Stomach (tissue), 9 donors: Measurements from ENCODE around the gene DHRS1. TPM values are rescaled to one million over a fixed set of nuclear protein-coding genes. Genes with fewer than 3 reads are reported as not detected.

Experiments used
- DNase-seq, 2 donors: peaks; one replicate each; pipeline versions ENCODE4 v3.0.0 to v3.0.0-alpha.2; 2013 to 2019
- H3K27ac ChIP-seq, 5 donors: fragments of 200-600 bp in 4 of 5; sonication (generic) in 4 of 5; one replicate each; pipeline ENCODE4 v1.5.1; 2013 to 2019; ENCODE audit warnings: mild to moderate bottlenecking in 1 of 5, moderate library complexity in 1 of 5
- H3K27me3 ChIP-seq, 3 donors: fragments of 200-600 bp; sonication (generic); one replicate each; pipeline ENCODE4 v1.5.1; 2017 to 2019; ENCODE audit warnings: mixed run types in 1 of 3
- H3K36me3 ChIP-seq, 4 donors: fragments of 200-600 bp; sonication (generic); 1 replicate in 3 of 4; 2 replicates in 1 of 4; pipeline ENCODE4 v1.5.1; 2016 to 2019
- H3K4me1 ChIP-seq, 4 donors: fragments of 200-600 bp; sonication (generic); one replicate each; pipeline ENCODE4 v1.5.1; 2016 to 2019
- H3K4me3 ChIP-seq, 4 donors: fragments of 200-600 bp; sonication (generic) in 3 of 4; one replicate each; pipeline ENCODE4 v1.5.1; 2016 to 2019; ENCODE audit warnings: mild to moderate bottlenecking in 1 of 4
- H3K9me3 ChIP-seq, 4 donors: fragments of 200-600 bp; sonication (generic); one replicate each; pipeline ENCODE4 v1.5.1; 2016 to 2019
- EP300 ChIP-seq: sonication (generic); formaldehyde crosslinking; IDR thresholded peaks from one replicate; pipeline ENCODE4 v1.6.1; 2017; ENCODE audit warnings: antibody characterized with exemption
- POLR2A ChIP-seq, 4 donors: fragments of 450-650 bp; IDR thresholded peaks; one replicate each; pipeline ENCODE4 v1.6.1; 2016; ENCODE audit warnings: antibody characterized with exemption in 4 of 4, control low read depth in 2 of 4, mild to moderate bottlenecking in 1 of 4, moderate library complexity in 1 of 4
- POLR2AphosphoS5 ChIP-seq, 3 donors: sonication (generic); formaldehyde crosslinking; IDR thresholded peaks; one replicate each; pipeline ENCODE4 v1.6.1; 2016; ENCODE audit warnings: antibody characterized with exemption in 3 of 3
- WGBS, 5 donors: extraction: QIAGEN DNeasy Blood & Tissue Kit in 3 of 5; methylation state at CpG; one replicate each; pipeline versions ENCODE4 v1.1.5 to v1.1.7; 2013 to 2018; 5-methylcytosine and 5-hydroxymethylcytosine counted together
- intact Hi-C: fragments of 100-400 bp; cut with DNase I; formaldehyde crosslinking; loops from one replicate; pipeline ENCODE4 v1.15.1; 2023; ENCODE audit warnings: low total_unique reads
- polyA plus RNA-seq, 3 donors: library from polyadenylated mRNA; stranded (reverse); fragments of 200-250 nt; gene quantifications; one replicate each; pipeline ENCODE4 v1.2.3, GENCODE V29; 2013
- total RNA-seq, 5 donors: library from RNA; depleted of rRNA; stranded (reverse); fragments of >200 nt; gene quantifications; one replicate each; pipeline versions ENCODE4 v1.1.0 to v1.2.3, GENCODE V29; 2014 to 2016
- TF ChIP-seq, protein P1 (sequence below), 7 experiments: fragments of 450-650 bp in 4 of 7; fragments of 200-600 bp in 3 of 7; sonication (generic) in 3 of 7; IDR thresholded peaks; one replicate each; pipeline ENCODE4 v1.5.1; 2016 to 2019; ENCODE audit warnings: antibody characterized with exemption in 7 of 7, control low read depth in 2 of 7, mild to moderate bottlenecking in 1 of 7
- donor health status: healthy with polysubstance abuse.
- donor health status: Bipolar disorder and iron deficiency.
- donor health status: healthy.

DHRS1 gene
- total and polyA plus RNA-seq, 8 donors, result 5.3 to 71.9 (median 25.1) TPM

DNA sequence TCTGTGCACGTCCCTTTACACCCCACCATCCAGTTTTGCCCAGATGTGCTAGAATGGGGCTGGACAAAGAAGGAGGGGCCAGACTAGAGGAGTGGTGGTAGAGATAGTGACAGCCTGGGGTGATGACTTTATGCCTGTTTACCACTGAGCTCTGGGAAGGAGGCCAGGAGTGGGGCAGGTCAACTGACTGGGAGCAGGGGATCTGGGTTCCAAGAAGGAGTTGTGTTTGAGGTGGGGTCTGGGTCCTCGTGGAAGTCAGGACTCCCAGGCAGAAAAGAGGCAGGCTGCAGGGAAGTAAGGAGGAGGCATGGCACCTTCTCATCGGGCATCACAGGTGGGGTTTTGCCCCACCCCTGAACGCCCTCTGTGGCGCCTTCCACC lies 10.7 kb upstream of the DHRS1 start:
- peaks cover 49 to 80% (median 68%) of the 10 kb centered on the region in 4 donors for H3K4me1 ChIP-seq
- intact Hi-C loops, result no loop called here

DNA sequence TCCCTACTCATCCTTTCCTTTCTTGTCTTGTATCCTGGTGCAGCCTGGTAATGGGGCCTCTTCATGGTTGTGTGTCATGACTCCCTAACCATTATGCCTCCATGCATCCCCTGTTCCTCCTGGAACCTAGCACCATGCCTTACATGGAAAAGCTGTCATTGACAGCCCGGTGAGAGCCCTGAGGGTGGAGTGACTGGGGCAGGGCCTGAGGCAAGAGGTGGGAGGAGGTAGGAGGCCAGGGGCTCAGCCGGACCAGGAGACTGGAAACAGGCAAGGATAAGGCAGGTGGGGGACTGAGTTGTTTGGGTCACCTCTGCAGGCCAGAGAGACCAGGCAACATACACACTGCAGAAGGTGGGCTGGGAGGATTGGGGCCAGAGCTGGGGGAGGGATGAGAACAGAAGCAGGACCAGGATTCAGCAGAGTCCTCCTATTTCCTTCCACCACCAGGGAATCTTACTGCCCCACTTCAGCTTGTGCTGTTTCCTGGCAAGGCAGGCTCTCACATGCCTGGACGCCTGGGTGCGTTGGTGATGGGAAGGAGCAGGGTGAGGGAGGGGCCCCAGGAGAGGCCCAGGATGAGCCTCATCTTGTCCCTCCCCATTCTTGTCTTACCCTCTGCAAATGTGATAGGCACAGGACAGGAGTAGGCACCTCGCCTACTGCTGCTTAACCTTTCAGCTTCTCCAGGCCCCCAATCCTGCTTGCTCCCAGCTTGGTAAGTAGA lies 10.1 kb upstream of the DHRS1 start, which contains the start of gene LTB4R2:
Gene LTB4R2, plus strand, starts transcription at position 603 of the 727 bp plus-strand sequence. CDS start 525 bp downstream, outside the sequence.
- no peaks in the 10 kb centered on the region for H3K9me3 ChIP-seq
- intact Hi-C loops, result no loop called here
- H3K36me3 ChIP-seq, result peaks cover 21 to 39% (median 28%) of the 10 kb centered on the region in 4 donors
- DNase-seq, result no peak
- no peaks in the 10 kb centered on the region for H3K27me3 ChIP-seq
- no peak for TF ChIP-seq POLR2A (IDR thresholded peaks at IDR 0.05)
- no peak for TF ChIP-seq POLR2AphosphoS5 (IDR thresholded peaks at IDR 0.05)
- TF ChIP-seq, protein P1, sequence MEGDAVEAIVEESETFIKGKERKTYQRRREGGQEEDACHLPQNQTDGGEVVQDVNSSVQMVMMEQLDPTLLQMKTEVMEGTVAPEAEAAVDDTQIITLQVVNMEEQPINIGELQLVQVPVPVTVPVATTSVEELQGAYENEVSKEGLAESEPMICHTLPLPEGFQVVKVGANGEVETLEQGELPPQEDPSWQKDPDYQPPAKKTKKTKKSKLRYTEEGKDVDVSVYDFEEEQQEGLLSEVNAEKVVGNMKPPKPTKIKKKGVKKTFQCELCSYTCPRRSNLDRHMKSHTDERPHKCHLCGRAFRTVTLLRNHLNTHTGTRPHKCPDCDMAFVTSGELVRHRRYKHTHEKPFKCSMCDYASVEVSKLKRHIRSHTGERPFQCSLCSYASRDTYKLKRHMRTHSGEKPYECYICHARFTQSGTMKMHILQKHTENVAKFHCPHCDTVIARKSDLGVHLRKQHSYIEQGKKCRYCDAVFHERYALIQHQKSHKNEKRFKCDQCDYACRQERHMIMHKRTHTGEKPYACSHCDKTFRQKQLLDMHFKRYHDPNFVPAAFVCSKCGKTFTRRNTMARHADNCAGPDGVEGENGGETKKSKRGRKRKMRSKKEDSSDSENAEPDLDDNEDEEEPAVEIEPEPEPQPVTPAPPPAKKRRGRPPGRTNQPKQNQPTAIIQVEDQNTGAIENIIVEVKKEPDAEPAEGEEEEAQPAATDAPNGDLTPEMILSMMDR (IDR thresholded peaks at IDR 0.05), result no peak
- no peak for TF ChIP-seq EP300
- H3K27ac ChIP-seq, result peak within 1 kb of the TSS; percentile 80 to 95 (median 88)
- H3K4me1 ChIP-seq, result peaks cover 44 to 74% (median 65%) of the 10 kb centered on the region in 4 donors
- H3K4me3 ChIP-seq, result peak within 1 kb of the TSS; percentile 47 to 58 (median 57)
- WGBS, 5 donors, result 60 to 81% (median 66%) methylated on average over 5 of the region's 5 CpGs

More for the DNA sequence above, 10.7 kb upstream of the DHRS1 start:
- Histone ChIP-seq H3K9me3 (no peaks in the 10 kb centered on the region), H3K27me3 (no peaks in the 10 kb centered on the region), H3K36me3 (peaks cover 16 to 34% (median 23%) of the 10 kb centered on the region in 4 donors), H3K4me3 (peak overlapping the region; percentile 47 to 58 (median 57)), H3K27ac (peak overlapping the region; percentile 80 to 95 (median 88))
- TF ChIP-seq, protein P1 (IDR thresholded peaks at IDR 0.05), result no peak
- TF ChIP-seq EP300 (no peak), POLR2AphosphoS5 (IDR thresholded peaks at IDR 0.05) (no peak), POLR2A (IDR thresholded peaks at IDR 0.05) (no peak)
- WGBS, 5 donors, result 11 to 17% (median 13%) methylated on average over 5 of the region's 5 CpGs
- DNase-seq, result peak in 1 of 2 donors; percentile 55

DNA sequence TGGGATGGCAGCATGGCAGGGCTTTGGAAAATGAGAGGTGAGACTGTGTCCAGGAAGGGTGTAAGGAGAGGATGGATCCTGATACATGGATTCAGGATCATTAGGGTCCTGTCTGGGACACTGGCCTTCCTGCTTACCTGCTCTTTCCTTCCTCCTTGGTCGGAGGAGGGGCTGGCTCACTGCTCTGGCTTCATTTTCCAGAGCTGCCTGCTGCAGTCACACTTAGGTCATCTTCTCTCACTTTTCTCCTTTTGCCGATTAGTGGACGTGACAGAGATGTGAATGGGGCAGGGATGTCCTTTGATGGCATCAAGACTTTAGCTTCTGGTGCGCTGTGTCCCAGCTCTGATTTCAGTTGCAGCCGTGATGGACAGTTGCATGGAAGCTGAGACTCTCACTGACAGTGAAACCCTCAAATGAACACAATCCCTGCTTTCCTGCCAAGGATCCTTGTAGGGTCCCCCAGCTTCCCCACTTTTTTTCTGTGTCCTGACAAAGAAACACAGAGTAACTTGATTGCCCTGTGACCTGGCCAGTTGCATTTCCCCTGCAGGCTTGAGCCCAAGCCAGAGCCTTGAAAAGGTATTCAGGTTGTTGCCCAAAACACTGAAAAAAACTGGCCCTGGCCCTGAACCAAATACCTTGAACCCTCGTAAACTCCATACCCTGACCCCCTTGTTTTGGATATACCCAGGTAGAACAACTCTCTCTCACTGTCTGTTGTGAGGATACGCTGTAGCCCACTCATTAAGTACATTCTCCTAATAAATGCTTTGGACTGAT lies 9.0 kb upstream of the DHRS1 start:
- H3K36me3 ChIP-seq, result peaks cover 32 to 51% (median 40%) of the 10 kb centered on the region in 4 donors
- H3K9me3 ChIP-seq, result no peaks in the 10 kb centered on the region
- 76 to 88% (median 81%) methylated on average over 7 of the region's 7 CpGs for WGBS, 5 donors
- intact Hi-C loops, result no loop called here
- DNase-seq, result no peak
- TF ChIP-seq POLR2A (IDR thresholded peaks at IDR 0.05), result no peak
- TF ChIP-seq, protein P1 (IDR thresholded peaks at IDR 0.05), result peak in 1 of 7 experiments; percentile 38
- peaks cover 44 to 63% (median 61%) of the 10 kb centered on the region in 4 donors for H3K4me1 ChIP-seq
- no peak overlapping the region for H3K4me3 ChIP-seq
- peak overlapping the region in 3 of 5 donors; percentile 73 to 95 (median 88) for H3K27ac ChIP-seq
- no peaks in the 10 kb centered on the region for H3K27me3 ChIP-seq

DNA sequence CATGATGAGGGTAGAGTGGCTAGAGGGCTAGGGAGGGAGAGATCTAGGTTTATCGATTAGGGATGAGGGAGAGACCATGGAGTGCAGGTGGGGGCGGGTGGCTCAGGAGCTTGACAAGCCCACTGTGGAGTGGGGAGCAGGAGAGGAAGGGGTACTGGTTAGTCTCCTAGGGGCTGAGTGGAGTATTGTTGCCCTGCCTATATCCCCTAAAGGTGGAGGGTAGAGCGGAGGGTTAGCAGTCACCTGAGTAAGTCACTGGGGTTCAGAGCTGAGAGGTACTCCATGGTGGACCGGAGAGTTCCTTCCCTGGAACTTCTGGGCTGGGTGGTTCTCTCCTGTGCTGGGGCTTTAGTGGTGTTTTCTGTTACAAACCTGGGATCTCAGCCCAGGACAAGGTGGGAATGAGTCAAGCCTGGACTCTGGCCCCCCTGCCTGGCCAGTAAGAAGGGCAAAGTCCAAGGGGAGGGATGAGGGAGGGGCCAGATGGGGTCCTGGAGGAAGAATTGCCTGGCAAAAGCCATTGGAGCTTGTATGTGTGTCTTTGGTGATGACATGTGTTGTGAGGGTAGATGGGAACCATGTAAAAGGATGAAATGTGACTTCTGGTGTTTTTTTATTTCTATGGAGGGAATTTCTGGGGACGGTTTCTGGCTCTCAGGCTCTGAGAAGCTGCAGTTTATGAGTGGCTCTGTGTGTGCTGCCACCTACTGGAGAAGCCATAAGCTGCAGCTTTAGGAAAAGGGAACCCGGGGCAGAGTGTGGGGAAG lies 8.2 kb upstream of the DHRS1 start, which contains the start of gene CIDEB:
Gene CIDEB, minus strand, starts transcription at position 403 of the 767 bp plus-strand sequence. Its CDS starts 119 bp downstream, at position 284.
- no peak within 1 kb of the TSS for H3K4me3 ChIP-seq
- intact Hi-C loops, result no loop called here
- TF ChIP-seq, protein P1 (IDR thresholded peaks at IDR 0.05), result peak in 5 of 7 experiments; percentile 87 to 93 (median 89)
- TF ChIP-seq EP300, result no peak
- H3K36me3 ChIP-seq, result peaks cover 39 to 59% (median 48%) of the 10 kb centered on the region in 4 donors
- peak; percentile 74 to 85 for DNase-seq
- no peaks in the 10 kb centered on the region for H3K27me3 ChIP-seq
- WGBS, 5 donors, result 32 to 44% (median 40%) methylated on average over 6 of the region's 6 CpGs
- no peaks in the 10 kb centered on the region for H3K9me3 ChIP-seq
- peaks cover 44 to 62% (median 57%) of the 10 kb centered on the region in 4 donors for H3K4me1 ChIP-seq
- peak within 1 kb of the TSS; percentile 11 to 88 (median 71) for H3K27ac ChIP-seq
